NOMO-1 treated with dmso at 0.1 percent for 144 hours (cell line): ENCODE measurements around the gene SLCO3A1.

ENCODE experiments used
- DNase-seq: peaks from one replicate; lab custom pipeline; 2025; ENCODE audit not compliant: unreplicated experiment; lab: John Stamatoyannopoulos, UW

The SLCO3A1 gene

DNA sequence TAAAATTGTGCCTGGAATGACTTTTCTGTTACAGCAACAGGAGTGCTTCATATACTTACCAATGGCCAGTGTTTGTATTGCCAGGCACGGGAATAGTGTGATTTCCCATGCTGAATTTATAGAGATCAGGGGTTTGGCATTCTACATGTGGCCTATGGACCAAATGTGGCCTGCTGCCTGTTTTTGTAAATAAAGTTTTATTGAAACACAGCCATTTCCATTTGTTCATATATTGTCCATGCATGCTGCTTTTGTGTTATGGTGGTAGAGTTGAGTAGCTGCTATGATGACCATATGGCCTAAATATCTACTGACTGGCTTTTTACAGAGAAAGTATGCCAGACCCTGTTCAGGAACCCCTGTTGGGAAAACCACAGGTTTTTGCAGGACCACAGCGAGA lies 55.6 kb downstream of the SLCO3A1 start:
- DNase-seq = no peak

DNA sequence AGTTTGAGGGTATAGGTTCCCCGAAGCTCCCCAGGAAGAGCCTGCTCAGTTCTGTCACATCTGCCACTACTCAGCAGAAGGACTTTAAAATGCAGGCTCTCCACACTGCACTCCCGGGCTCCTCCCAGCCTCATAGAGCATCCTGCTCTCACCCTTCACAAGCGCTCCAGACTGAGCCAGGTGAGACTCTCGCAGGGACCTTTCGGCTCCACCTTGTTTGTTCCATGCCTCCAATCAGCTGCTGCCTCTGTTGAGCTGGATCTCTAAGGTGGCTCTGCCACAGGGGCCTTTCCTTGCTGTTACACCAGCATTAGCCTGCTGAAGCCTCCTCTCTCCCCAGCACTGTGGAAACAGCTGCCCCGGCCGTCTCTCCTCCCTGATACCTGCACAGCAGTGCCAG lies 56.1 kb downstream of the SLCO3A1 start:
- no peak for DNase-seq

DNA sequence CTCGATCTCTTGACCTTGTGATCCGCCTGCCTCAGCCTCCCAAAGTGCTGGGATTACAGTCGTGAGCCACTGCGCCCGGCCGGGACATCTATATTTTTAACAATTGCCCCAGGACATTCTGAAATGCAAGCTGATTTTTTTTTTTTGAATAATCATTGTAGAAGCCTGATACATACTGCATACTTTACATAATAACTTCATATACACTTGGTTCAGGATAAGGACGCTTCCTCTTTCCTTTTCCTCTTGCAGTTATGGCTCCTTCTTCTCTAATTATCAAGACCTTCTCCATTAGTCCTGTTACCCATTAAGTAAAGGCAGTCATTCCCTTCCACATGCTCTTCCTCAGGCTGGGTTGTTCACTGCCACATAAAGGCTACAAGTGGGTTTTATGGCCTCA lies 58.3 kb downstream of the SLCO3A1 start:
- DNase-seq = no peak

DNA sequence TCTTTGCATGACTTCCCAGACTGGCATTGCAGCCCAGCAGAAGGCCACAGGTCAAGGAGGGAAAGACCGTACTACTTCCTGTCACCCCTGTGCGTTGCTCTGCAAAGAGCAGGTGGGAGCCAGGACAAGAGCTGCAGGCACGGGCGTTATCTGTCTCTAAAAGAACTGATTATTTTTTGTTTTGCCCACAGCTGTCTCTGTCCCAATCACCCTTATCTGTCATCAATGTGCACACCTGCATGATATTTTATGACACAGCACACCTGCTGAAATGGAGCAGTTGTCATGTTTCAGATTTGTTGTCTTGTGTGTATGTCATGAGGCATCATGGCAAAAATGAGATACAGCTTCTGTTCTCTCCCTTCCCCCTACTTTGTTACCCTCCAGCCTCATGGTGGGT lies 58.8 kb downstream of the SLCO3A1 start:
- no peak for DNase-seq

DNA sequence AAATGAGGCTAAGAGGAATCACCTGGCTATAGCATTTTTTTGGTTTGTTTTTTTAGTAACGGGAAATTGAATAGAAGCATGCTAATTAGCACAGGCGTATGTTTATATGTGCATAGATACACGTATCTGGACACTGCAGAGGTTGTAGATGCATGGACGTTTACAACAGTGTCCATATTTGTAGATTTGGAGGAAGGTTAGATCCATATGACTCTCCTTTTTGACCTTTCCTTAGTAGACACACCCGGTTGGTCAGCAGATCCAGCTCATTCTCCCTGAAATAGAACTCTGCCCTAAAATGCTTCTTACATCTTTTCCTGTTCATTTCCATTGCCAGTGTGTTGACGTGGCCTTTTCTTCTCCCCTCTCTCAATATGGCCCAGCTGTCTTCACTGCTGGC lies 60.1 kb downstream of the SLCO3A1 start:
- DNase-seq = no peak

DNA sequence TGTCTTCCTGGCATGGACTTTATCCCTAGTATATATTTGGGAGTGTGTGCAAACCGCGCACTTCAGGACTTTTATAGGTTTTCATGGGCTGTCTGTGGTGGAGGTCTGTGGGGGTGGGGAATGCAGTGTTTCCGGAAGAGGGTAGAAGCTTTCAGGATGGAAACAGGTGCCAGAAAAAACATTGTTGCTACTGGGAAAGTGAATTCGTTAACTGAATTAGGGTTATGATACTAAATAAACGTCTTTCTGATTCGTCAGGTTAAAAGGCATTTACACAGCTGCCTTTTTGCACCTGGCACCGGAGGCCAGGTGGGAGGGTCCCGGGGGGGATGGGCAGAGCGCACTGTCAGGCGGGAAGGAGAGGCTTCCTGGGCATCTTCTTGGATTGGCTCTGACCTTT lies 62.1 kb downstream of the SLCO3A1 start:
- DNase-seq = no peak

DNA sequence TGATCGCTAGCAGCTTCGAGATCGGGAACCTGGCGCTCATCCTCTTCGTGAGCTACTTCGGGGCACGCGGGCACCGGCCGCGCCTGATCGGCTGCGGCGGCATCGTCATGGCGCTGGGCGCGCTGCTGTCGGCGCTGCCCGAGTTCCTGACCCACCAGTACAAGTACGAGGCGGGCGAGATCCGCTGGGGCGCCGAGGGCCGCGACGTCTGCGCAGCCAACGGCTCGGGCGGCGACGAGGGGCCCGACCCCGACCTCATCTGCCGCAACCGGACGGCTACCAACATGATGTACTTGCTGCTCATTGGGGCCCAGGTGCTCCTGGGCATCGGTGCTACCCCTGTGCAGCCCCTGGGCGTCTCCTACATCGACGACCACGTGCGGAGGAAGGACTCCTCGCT lies 62.5 kb downstream of the SLCO3A1 start:
- DNase-seq = no peak

DNA sequence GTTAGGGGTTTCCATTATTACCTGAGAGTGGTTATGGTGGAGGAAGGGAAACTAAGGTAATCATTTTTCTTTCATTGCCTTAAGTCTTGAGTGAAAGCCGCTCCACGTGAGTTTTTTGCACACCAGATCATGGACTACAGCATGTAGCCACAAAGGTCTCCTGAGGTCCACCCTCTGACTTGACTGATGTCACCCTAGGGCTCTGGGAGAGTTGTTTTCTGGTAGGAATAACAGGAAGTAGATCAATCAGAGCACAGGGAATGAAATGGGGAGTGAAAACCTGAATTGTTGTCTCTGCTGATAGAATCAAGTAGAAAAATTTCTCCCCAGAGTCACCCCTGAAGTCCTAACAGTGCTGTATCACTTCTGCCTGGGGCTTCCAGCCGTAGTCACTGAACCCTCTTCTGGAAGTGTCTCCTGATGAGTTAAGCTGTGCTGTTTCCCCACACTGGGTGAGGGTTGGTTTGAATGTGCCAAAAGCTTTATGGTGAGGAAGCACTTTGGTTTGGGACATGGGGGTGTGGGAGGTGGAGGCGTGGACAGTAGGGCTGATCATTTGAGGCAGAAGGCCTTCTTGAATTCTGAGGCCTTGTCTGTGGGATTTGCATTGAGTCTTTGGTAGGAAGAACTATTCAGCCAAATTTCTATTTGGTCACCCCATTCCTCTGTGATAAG lies 64.3 kb downstream of the SLCO3A1 start:
- no peak for DNase-seq

DNA sequence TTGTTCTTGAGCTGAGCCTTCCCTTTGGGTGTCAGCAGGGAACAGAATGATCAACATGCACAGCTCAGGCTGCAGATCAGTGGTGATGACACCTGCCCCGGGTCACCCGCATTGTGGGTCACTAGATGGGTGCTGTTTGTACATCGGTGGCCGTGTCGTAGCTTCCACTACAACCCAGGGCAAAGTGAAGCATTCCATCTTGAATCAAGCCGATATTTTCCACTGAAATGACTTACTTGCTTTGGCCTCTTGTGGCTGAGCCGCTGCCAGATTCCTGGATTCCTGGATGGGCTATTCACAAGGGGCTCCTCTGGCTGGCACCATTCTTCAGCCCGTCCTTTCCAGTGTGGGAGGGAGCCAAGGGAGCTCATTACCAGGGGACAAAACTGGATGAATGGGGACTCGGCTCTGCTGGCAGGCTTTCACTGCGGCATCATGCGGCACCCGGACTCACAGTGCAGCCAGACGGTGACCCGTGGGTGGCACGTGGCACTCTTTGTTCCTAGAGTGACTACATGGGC lies 65.6 kb downstream of the SLCO3A1 start:
- no peak for DNase-seq

DNA sequence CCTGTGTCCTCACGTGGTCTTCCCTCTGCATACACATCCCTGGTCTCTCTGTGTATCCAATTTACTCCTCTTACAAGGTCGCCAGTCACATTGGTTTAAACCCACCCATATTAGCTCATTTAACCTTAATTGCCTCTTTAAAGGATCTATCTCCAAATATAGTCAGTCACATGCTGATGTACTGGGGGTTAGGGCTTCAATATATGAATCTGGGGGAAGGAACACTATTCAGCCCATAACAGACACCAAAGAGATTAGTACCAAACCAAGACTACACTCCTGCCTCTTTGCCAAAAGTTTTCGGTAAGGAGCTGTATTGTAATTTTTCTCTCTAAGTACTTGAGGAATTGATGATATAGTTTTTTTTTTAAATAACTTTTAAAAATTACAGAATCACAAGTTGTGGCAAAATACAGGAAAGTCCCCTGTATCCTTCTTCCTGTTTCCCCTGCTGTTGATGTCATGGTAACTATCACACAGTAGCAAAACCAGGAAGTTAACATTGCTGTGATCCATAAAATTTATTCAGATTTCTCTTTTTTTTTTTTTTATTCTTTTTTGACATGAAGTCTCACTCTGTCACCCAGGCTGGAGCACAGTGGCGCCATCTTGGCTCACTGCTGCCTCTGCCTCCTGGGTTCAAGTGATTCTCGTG lies 67.8 kb downstream of the SLCO3A1 start:
- DNase-seq = no peak

DNA sequence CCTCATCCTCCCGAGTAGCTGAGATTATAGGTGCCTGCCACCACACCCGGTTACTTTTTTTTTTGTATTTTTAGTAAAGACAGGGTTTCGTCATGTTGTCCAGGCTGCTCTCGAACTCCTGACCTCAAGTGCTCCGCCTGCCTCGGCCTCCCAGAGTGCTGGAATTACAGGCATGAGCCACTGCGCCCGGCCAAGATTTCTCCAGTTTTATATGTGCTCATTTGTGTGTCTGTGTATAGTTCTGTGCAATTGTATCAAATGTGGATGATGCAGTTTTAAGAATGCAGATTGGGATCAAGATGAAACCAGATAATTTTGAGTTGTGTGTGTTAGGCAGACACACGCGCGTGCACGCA lies 68.3 kb downstream of the SLCO3A1 start:
- DNase-seq = no peak

DNA sequence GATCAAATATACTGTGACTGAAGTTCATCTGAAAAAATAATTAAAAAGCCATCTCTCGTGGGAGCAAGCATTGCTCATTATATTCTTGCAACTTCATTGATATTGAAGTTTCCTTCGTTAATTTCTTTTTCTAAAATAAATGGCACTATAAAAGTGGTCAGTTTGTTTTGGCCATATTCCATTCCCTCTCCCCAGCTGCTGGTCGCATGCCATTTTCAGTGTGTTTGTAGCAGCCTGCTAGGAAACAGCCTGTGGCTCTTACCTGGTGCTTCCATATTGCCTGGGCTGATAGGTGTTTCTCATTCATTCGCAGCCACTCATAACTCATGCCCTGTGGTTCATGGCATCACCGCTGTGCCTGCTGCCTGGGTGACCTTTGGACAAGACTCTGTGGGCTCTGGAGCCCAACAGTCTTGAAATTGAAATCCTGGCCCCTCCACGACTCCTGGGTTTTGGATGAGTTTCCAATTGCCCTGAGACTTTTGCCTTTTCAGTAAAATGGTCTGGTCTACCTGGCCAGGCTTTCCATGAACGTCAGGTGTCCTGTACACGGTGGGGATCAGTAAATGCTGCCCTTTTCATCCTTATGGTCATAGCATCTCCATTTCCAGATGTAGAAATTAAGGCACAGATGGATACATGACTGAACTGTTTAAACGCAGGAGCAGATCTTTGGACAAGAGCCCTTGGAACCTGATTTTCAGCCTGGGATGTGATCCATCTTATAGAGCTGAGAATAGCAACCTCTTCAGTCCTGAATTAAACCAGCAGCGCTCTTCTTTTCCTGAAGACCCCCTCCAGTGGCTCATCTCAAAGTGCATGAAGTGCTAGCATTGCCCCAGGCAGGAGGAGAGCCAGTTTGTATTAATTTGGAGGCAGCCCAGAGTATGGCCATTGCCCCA lies 69.4 kb downstream of the SLCO3A1 start:
- DNase-seq = no peak

DNA sequence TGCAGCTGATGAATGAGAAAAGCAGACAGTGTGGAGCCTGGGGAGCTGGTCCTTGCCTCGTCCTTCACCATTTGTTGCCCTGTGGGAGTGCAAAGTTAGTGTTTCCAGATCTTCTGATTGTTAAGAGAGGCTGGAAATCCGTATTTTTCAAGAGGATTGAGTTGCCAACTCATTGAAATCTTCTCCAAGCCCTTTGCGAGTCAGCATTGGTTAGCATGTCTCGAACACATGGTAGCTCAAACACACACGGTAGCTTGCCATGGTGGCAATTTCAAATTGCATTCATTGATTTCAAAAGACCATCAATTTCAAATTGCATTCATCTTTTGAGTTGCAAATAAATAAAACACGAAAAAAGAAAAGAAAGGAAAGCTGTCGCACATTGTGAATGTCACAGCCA lies 70.7 kb downstream of the SLCO3A1 start:
- DNase-seq = no peak

DNA sequence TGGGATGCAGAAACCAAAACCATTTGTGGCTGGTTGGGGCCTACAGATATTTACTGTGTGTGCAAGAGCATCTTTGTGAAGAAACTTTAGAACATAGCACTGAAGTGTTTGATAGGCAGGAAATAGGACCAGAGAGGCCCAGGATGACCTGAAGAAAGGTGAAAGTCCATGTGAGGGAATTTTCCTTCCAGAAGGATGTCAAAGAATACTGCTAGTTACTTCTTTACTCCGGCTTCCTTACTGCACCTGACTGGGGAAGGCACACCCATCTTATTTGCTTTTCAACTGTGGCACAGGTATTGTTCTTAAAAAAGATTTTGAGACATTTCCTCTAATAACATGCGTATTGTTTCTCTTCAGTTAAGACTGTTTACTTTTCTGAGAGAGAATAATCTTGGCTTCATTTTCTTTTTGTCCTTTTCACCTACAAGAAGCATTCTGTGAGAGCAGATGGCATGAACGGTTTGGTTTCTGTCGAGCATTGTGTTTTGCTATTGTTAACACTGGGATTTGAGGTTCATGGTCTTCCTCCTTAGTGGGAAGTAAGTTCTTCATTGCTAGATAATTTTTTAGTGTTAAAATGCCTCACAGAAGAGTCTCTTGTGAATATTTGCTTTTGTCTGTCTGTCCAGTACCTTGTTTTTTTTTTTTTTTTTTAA lies 71.5 kb downstream of the SLCO3A1 start:
- DNase-seq = no peak

DNA sequence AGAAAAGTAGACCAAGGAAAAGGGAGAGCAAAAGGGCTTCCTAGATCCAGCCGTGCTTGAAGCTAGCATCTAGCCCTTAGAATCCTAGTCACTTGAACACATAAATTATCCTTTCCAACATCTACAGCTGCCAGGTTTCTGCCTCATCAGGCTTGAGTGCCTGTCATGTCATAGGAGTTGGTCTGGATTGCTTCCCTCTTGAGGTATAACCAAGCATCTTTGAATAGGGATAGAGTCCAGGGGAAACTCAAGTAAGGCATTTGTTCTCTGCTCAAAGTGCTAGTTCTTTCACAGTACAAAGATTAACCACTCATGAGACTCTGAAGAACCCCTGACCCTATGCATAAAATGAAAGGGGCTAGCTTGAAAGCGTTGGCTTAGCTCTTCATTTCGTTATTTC lies 72.3 kb downstream of the SLCO3A1 start:
- no peak for DNase-seq

DNA sequence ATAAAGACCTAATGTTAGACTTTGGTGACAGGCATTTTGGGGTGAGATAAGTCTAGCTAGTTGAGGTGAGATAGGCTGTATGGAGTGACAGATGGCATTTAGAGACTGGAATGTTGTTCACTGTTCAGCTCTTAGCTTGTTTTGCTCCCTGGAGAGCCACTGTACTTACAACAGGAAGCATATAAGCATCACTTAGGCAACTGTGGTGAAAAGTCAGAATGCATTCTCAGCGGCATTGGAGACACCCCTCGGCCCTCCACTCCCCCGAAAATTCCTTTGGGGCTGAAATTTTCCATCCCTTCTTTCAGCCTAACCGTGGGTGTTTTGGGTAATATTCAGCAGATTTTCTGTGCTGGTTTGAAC lies 73.4 kb downstream of the SLCO3A1 start:
- no peak for DNase-seq

DNA sequence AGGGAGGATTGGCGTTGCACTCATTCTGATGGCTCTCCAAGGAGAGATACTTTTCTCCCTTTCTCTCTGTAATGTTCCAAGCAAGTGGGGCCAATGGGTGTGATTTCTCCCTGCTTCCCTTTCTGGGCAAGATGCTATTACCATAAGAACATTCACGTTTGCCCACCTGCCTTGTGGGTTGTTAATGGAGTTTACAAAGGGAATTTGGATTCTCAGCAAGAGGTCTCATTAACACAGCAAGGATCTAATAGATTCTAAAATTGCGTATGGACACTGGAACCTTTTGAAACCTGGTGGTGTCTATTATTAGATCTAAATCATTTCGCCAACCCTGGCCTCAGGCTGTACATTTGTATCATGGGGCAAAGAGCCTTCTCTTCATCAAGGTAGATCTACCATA lies 74.1 kb downstream of the SLCO3A1 start:
- DNase-seq = no peak

DNA sequence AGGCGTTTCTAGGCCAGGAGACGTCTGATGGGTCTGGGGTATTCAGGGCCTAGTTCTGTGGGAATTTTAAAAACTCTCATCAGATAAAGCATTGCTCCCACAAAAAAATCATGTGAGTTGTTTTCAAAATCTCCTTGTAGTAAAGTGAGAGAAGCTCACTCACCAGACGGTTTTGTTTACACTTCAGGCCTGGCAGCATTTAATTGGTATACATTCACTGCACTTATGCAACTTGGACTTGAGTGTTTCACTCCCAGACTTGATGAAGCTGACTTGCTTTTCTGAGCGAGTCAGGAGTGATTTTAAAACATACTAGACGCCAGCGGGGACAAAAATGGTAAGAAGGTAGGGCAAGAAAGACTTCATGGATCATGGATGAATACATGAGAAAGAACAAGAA lies 75.2 kb downstream of the SLCO3A1 start:
- DNase-seq = no peak

DNA sequence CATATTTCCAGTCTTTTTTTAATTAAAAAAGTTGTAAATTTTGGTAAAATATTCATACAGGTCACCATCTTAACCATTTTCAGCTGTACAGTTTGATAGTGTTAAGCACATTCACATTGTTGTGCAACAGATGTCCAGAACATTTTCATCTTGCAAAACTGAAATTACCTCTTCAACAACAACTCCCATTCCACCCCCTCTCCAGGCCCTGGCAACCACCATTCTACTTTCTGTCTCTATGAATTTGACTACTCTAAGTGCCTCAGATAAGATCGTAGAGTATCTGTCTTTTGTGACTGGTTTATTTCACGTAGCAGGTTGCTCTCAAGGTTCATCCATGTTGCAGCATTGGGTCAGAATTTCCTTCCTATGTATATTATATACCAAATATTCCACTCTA lies 76.0 kb downstream of the SLCO3A1 start:
- no peak for DNase-seq

DNA sequence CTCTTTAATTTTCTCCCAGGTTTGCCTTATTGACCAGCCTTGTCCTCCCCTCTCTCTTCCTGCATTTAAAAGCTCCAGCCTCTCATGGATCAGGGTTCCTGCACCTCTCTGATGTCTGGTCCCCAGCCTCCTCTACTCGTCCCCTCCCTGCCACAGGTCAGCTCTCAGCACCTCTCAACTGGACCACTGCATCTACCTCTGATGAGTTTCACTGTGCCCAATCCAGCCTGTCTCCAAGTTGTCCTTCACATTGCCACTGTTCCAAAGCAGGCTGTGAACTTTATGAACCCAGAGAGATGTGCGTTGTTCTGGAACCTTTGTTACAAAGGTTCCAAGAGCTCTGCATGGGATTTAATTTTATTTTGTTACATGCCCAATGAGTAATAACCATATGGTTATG lies 76.6 kb downstream of the SLCO3A1 start:
- no peak for DNase-seq

DNA sequence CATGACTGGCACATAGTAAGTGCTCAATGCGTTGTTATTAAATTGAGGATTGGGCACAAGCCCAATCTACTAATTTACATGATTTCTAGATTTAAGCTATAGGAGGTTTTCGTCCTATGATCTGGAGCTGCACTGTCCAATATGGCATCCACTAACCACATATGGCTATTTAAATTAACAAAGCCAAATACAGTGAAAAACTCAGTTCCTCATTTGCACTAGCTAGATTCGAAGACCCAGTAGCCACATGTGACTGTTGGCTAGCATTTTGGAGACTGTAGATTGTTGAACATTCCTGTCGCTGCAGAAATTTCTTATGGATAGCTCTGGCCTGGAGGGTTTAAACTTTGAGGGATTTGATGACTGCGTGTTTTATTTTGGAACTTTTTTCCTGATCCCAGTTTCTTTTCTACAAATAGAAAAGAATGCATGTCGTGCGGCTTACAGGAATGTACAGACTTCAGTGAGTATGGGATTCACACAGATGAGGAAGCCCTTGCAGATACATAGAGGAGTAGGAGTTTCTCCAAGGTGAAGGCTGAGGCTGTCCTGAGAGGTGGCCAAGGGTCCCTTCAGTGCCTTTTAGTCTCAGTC lies 82.8 kb downstream of the SLCO3A1 start:
- DNase-seq = no peak
